Osteocyte (in vitro differentiated cells): ENCODE results near the gene MIAT. TPM values are rescaled to one million over a fixed set of nuclear protein-coding genes. Genes with fewer than 3 reads are reported as not detected.

ENCODE experiments used
- DNase-seq: peaks from one replicate; pipeline ENCODE4 v3.0.0; 2021; ENCODE audit warnings: mixed read lengths; ENCODE audit not compliant: unreplicated experiment; ENCODE audit errors: extremely low spot score
- H3K27ac Mint-ChIP-seq: one replicate; pipeline ENCODE4 v1.8.0; 2021; ENCODE audit warnings: mild to moderate bottlenecking, mixed read lengths; ENCODE audit not compliant: unreplicated experiment
- H3K27me3 Mint-ChIP-seq: one replicate; pipeline ENCODE4 v1.8.0; 2021; ENCODE audit warnings: mixed read lengths; ENCODE audit not compliant: unreplicated experiment
- H3K36me3 Mint-ChIP-seq: one replicate; pipeline ENCODE4 v1.8.0; 2021; ENCODE audit warnings: mixed read lengths; ENCODE audit not compliant: unreplicated experiment
- H3K4me1 Mint-ChIP-seq: one replicate; pipeline ENCODE4 v1.8.0; 2021; ENCODE audit warnings: mixed read lengths; ENCODE audit not compliant: unreplicated experiment
- H3K4me3 Mint-ChIP-seq: one replicate; pipeline ENCODE4 v1.8.0; 2021; ENCODE audit warnings: mild to moderate bottlenecking, moderate library complexity, mixed read lengths; ENCODE audit not compliant: unreplicated experiment
- H3K9me3 Mint-ChIP-seq: one replicate; pipeline ENCODE4 v1.8.0; 2021; ENCODE audit warnings: mixed read lengths; ENCODE audit not compliant: unreplicated experiment
- CTCF ChIP-seq: fragments of 200-600 bp; sonication (generic); IDR thresholded peaks from 2 replicates; pipeline ENCODE4 v1.5.0; 2021; ENCODE audit warnings: antibody characterized with exemption, mild to moderate bottlenecking, moderate library complexity
- total RNA-seq: library from RNA; stranded (reverse); gene quantifications from 2 replicates; pipeline ENCODE4 v1.2.1, GENCODE V29; 2021

MIAT gene
- total RNA-seq, 1 donor from 2014 or later = 3.3 TPM

GRCh38 chr22:26672060-26672471 lies 14.7 kb downstream of the MIAT start:
- Mint-ChIP-seq H3K4me1 (peaks cover 47% of the 10 kb centered on the region), H3K9me3 (no peaks in the 10 kb centered on the region), H3K36me3 (peaks cover 4% of the 10 kb centered on the region), H3K4me3 (peak overlapping the region; percentile 83), H3K27ac (peak overlapping the region; percentile 98), H3K27me3 (no peaks in the 10 kb centered on the region)
- DNase-seq = no peak
- no peak for TF ChIP-seq CTCF

GRCh38 chr22:26672590-26673468 lies 15.4 kb downstream of the MIAT start:
- Mint-ChIP-seq H3K27ac (peak overlapping the region; percentile 98), H3K4me3 (peak overlapping the region; percentile 83), H3K9me3 (no peaks in the 10 kb centered on the region), H3K27me3 (no peaks in the 10 kb centered on the region), H3K4me1 (peaks cover 47% of the 10 kb centered on the region), H3K36me3 (peaks cover 4% of the 10 kb centered on the region)
- peak; percentile 93 for DNase-seq
- TF ChIP-seq CTCF = peak; percentile 70

GRCh38 chr22:26673486-26673885 lies 16.1 kb downstream of the MIAT start:
- Mint-ChIP-seq H3K4me1 (peaks cover 51% of the 10 kb centered on the region), H3K9me3 (no peaks in the 10 kb centered on the region), H3K27ac (peak overlapping the region; percentile 98), H3K36me3 (peaks cover 4% of the 10 kb centered on the region), H3K4me3 (peak overlapping the region; percentile 83), H3K27me3 (no peaks in the 10 kb centered on the region)
- no peak for TF ChIP-seq CTCF
- DNase-seq = no peak

- TF ChIP-seq CTCF = no peak
- Mint-ChIP-seq H3K27ac (peak overlapping the region; percentile 98), H3K4me3 (peak overlapping the region; percentile 83), H3K9me3 (no peaks in the 10 kb centered on the region), H3K4me1 (peaks cover 61% of the 10 kb centered on the region), H3K27me3 (no peaks in the 10 kb centered on the region), H3K36me3 (peaks cover 4% of the 10 kb centered on the region)
- no peak for DNase-seq
These were observed 17.1 kb downstream of the MIAT start for GRCh38 chr22:26674211-26675190.
